ENCODE results near the gene GRIFIN.

Gene GRIFIN

GRCh38 chr7:2513702-2514101 lies 37.5 kb upstream of the GRIFIN start:
- no CpG with 5 or more reads among the region's 7 CpGs for WGBS (ENCODE audit: extremely low coverage, insufficient coverage, insufficient read length)
- H3K9me3 ChIP-seq (ENCODE audit: insufficient read depth, low read depth, low read length): peaks cover 5% of the 10 kb centered on the region
- H3K4ac ChIP-seq (ENCODE audit: low read depth, low read length): no peak overlapping the region

GRCh38 chr7:2512713-2513112 lies 36.5 kb upstream of the GRIFIN start:
- no CpG with 5 or more reads among the region's 3 CpGs for WGBS (ENCODE audit: extremely low coverage, insufficient coverage, insufficient read length)

More at GRCh38 chr7:2513702-2514101, 37.5 kb upstream of the GRIFIN start:
- Histone ChIP-seq H2BK5ac (ENCODE audit: low read depth, low read length, poor library complexity) (no peak overlapping the region), H3K27me3 (ENCODE audit: insufficient read depth, low read length) (peaks cover 8% of the 10 kb centered on the region), H3K23ac (ENCODE audit: low read length) (no peak overlapping the region), H3K4me1 (ENCODE audit: control insufficient read depth in 1 of 2, insufficient read depth in 2 of 2, low read length in 2 of 2) (peaks cover 20 to 28% of the 10 kb centered on the region in 2 experiments), H3K4me3 (ENCODE audit: low read depth, low read length) (no peak overlapping the region), H2AFZ (ENCODE audit: insufficient read depth, low read length, poor library complexity) (no peak overlapping the region), H3K14ac (ENCODE audit: low read length) (no peak overlapping the region), H4K12ac (ENCODE audit: low read depth, low read length) (no peak overlapping the region), H2BK120ac (ENCODE audit: insufficient read depth, low read length, poor library complexity) (no peak overlapping the region), H2BK12ac (ENCODE audit: low read length) (no peak overlapping the region), H4K8ac (ENCODE audit: low read depth, low read length) (no peak overlapping the region), H3K79me1 (ENCODE audit: low read length) (peaks cover 4% of the 10 kb centered on the region), H3K9ac (ENCODE audit: low read length) (no peak overlapping the region), H4K91ac (ENCODE audit: low read depth, low read length) (no peak overlapping the region), H3K27ac (ENCODE audit: low read depth, low read length) (no peak overlapping the region), H3K36me3 (ENCODE audit: control insufficient read depth in 1 of 2, insufficient read depth in 2 of 2, low read length in 2 of 2) (no peaks in the 10 kb centered on the region), H2AK5ac (ENCODE audit: low read length) (no peak overlapping the region), H3K4me2 (ENCODE audit: low read length) (no peak overlapping the region), H3K79me2 (ENCODE audit: control insufficient read depth, insufficient read depth, low read length, poor library complexity) (no peaks in the 10 kb centered on the region), H3K18ac (ENCODE audit: low read length) (no peak overlapping the region)
- no peak for DNase-seq

GRCh38 chr7:2512179-2512661 lies 36.0 kb upstream of the GRIFIN start:
- no peak overlapping the region for H4K8ac ChIP-seq (ENCODE audit: low read depth, low read length)
- H3K14ac ChIP-seq (ENCODE audit: low read length): no peak overlapping the region
- no peak overlapping the region for H2AFZ ChIP-seq (ENCODE audit: insufficient read depth, low read length, poor library complexity)
- H3K79me1 ChIP-seq (ENCODE audit: low read length): peaks cover 2% of the 10 kb centered on the region
- H3K9me3 ChIP-seq (ENCODE audit: insufficient read depth, low read depth, low read length): peaks cover 5% of the 10 kb centered on the region
- H3K4me1 ChIP-seq (ENCODE audit: control insufficient read depth in 1 of 2, insufficient read depth in 2 of 2, low read length in 2 of 2): peaks cover 11 to 19% of the 10 kb centered on the region in 2 experiments
- H3K9ac ChIP-seq (ENCODE audit: low read length): no peak overlapping the region
- no peak overlapping the region for H3K23ac ChIP-seq (ENCODE audit: low read length)
- no peak overlapping the region for H3K4me3 ChIP-seq (ENCODE audit: low read depth, low read length)
- no peak overlapping the region for H3K4ac ChIP-seq (ENCODE audit: low read depth, low read length)
- no CpG with 5 or more reads among the region's 12 CpGs for WGBS (ENCODE audit: extremely low coverage, insufficient coverage, insufficient read length)
- no peaks in the 10 kb centered on the region for H3K79me2 ChIP-seq (ENCODE audit: control insufficient read depth, insufficient read depth, low read length, poor library complexity)
- no peak overlapping the region for H3K18ac ChIP-seq (ENCODE audit: low read length)
- H4K91ac ChIP-seq (ENCODE audit: low read depth, low read length): no peak overlapping the region
- no peak overlapping the region for H2BK12ac ChIP-seq (ENCODE audit: low read length)
- H4K12ac ChIP-seq (ENCODE audit: low read depth, low read length): no peak overlapping the region
- H3K4me2 ChIP-seq (ENCODE audit: low read length): no peak overlapping the region
- H3K36me3 ChIP-seq (ENCODE audit: control insufficient read depth in 1 of 2, insufficient read depth in 2 of 2, low read length in 2 of 2): no peaks in the 10 kb centered on the region
- no peak for DNase-seq
- H3K27ac ChIP-seq (ENCODE audit: low read depth, low read length): no peak overlapping the region
- no peak overlapping the region for H2BK120ac ChIP-seq (ENCODE audit: insufficient read depth, low read length, poor library complexity)
- H2BK5ac ChIP-seq (ENCODE audit: low read depth, low read length, poor library complexity): no peak overlapping the region
- H2AK5ac ChIP-seq (ENCODE audit: low read length): no peak overlapping the region
- H3K27me3 ChIP-seq (ENCODE audit: insufficient read depth, low read length): no peaks in the 10 kb centered on the region

More at GRCh38 chr7:2512713-2513112, 36.5 kb upstream of the GRIFIN start:
- Histone ChIP-seq H3K4me3 (ENCODE audit: low read depth, low read length) (no peak overlapping the region), H2BK120ac (ENCODE audit: insufficient read depth, low read length, poor library complexity) (no peak overlapping the region), H3K79me1 (ENCODE audit: low read length) (peaks cover 2% of the 10 kb centered on the region), H3K27me3 (ENCODE audit: insufficient read depth, low read length) (no peaks in the 10 kb centered on the region), H4K8ac (ENCODE audit: low read depth, low read length) (no peak overlapping the region), H4K12ac (ENCODE audit: low read depth, low read length) (no peak overlapping the region), H3K4me1 (ENCODE audit: control insufficient read depth in 1 of 2, insufficient read depth in 2 of 2, low read length in 2 of 2) (peaks cover 16 to 23% of the 10 kb centered on the region in 2 experiments), H3K27ac (ENCODE audit: low read depth, low read length) (no peak overlapping the region), H3K36me3 (ENCODE audit: control insufficient read depth in 1 of 2, insufficient read depth in 2 of 2, low read length in 2 of 2) (no peaks in the 10 kb centered on the region), H2BK5ac (ENCODE audit: low read depth, low read length, poor library complexity) (no peak overlapping the region), H3K14ac (ENCODE audit: low read length) (no peak overlapping the region), H3K79me2 (ENCODE audit: control insufficient read depth, insufficient read depth, low read length, poor library complexity) (no peaks in the 10 kb centered on the region), H2AFZ (ENCODE audit: insufficient read depth, low read length, poor library complexity) (no peak overlapping the region), H3K23ac (ENCODE audit: low read length) (no peak overlapping the region), H3K4ac (ENCODE audit: low read depth, low read length) (no peak overlapping the region), H4K91ac (ENCODE audit: low read depth, low read length) (no peak overlapping the region), H3K9ac (ENCODE audit: low read length) (no peak overlapping the region), H3K18ac (ENCODE audit: low read length) (no peak overlapping the region), H2AK5ac (ENCODE audit: low read length) (no peak overlapping the region), H3K9me3 (ENCODE audit: insufficient read depth, low read depth, low read length) (peaks cover 5% of the 10 kb centered on the region), H2BK12ac (ENCODE audit: low read length) (no peak overlapping the region), H3K4me2 (ENCODE audit: low read length) (no peak overlapping the region)
- no peak for DNase-seq

GRCh38 chr7:2511769-2512168 lies 35.6 kb upstream of the GRIFIN start:
- Histone ChIP-seq H3K18ac (ENCODE audit: low read length) (no peak overlapping the region), H2BK5ac (ENCODE audit: low read depth, low read length, poor library complexity) (no peak overlapping the region), H3K4me2 (ENCODE audit: low read length) (no peak overlapping the region), H3K4me1 (ENCODE audit: control insufficient read depth in 1 of 2, insufficient read depth in 2 of 2, low read length in 2 of 2) (peaks cover 8 to 15% of the 10 kb centered on the region in 2 experiments), H3K4me3 (ENCODE audit: low read depth, low read length) (no peak overlapping the region), H3K4ac (ENCODE audit: low read depth, low read length) (no peak overlapping the region), H3K14ac (ENCODE audit: low read length) (no peak overlapping the region), H3K9ac (ENCODE audit: low read length) (no peak overlapping the region), H3K9me3 (ENCODE audit: insufficient read depth, low read depth, low read length) (peaks cover 5% of the 10 kb centered on the region), H3K27ac (ENCODE audit: low read depth, low read length) (no peak overlapping the region), H4K91ac (ENCODE audit: low read depth, low read length) (no peak overlapping the region), H2AK5ac (ENCODE audit: low read length) (no peak overlapping the region), H2AFZ (ENCODE audit: insufficient read depth, low read length, poor library complexity) (no peak overlapping the region), H4K8ac (ENCODE audit: low read depth, low read length) (no peak overlapping the region), H3K36me3 (ENCODE audit: control insufficient read depth in 1 of 2, insufficient read depth in 2 of 2, low read length in 2 of 2) (no peaks in the 10 kb centered on the region), H3K23ac (ENCODE audit: low read length) (no peak overlapping the region), H3K27me3 (ENCODE audit: insufficient read depth, low read length) (no peaks in the 10 kb centered on the region), H4K12ac (ENCODE audit: low read depth, low read length) (no peak overlapping the region), H3K79me1 (ENCODE audit: low read length) (peaks cover under 1% of the 10 kb centered on the region), H2BK120ac (ENCODE audit: insufficient read depth, low read length, poor library complexity) (no peak overlapping the region), H2BK12ac (ENCODE audit: low read length) (no peak overlapping the region), H3K79me2 (ENCODE audit: control insufficient read depth, insufficient read depth, low read length, poor library complexity) (no peaks in the 10 kb centered on the region)
- no CpG with 5 or more reads among the region's 18 CpGs for WGBS (ENCODE audit: extremely low coverage, insufficient coverage, insufficient read length)
- no peak for DNase-seq

All from trophoblast cell (in vitro differentiated cells and primary cell).